NCI-H69 (cell line): Measurements from ENCODE around the gene FAM193B.
"Not testable (repeated sequence)": the region's sequence is repeated elsewhere in the genome, so short reads cannot be mapped to it uniquely, and the experiment has no call there.

Experiments used
- DNase-seq: peaks from one replicate; lab custom pipeline; 2025; lab: John Stamatoyannopoulos, UW

FAM193B gene

DNA sequence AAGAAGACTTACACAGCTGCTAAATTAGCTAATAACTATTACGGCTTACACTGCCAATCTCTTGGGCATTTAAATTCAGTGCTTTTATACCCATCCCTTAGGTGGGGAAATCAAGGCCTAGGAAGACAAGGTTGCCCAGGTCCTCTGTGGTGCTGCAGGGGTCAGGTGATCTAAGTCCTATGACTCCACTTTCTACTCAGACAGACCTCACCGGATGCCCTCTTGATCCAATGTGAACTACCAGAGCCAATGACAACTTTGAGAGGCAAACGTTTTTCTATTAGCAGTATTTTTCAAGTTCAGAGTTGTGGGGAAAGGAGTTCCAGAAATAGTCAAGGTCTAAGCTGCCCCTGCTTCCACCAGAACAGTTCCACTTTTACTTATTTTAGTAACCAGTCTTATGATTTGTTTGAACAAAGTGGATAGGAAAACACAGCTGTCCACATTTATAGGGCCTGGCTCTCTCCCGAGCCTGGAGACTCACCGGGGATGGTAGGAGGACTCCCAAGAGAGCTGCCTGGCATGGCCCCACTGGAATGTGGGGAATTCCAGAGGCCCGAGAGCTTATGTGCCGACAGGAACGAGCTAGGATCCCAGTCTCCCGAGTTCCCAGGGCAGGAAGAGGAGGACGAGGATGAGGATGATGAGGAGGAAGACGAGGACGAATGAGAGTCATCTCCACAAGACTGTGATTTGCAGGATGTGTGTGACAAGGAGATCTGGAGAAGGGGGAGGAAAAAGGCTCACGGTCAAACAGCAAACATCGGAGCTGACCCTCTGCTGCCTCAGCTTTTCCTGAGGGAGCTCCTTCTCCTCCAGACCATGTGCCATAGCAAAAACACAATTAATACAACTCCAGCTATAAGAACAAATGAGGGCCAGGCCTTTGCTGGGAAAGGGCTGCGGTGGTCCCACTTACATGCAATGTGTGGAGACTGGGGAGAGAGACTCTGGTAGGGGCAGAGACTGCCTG, 16.7 kb downstream of the FAM193B start:
- no peak for DNase-seq

DNA sequence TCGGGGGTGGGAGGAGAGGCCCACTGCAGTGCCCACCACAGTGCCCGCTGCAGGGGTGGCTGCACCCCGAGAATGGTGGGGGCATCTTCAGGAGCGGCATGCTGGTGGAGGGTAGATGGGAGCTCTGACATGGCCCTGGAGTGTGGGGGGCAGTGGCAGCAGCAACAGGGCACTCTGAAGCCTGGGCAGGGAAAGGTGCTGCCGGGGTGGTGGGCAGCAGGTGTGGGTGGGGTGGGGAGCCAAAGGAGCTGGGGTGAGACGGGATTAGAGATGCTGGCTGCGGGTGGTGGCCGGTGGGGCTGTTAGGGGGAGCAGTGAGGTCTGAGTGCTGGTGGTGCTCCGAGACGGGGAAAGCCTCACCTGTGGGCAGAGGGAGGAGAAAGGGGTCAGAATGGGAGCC, 18.0 kb downstream of the FAM193B start:
- DNase-seq: no peak

DNA sequence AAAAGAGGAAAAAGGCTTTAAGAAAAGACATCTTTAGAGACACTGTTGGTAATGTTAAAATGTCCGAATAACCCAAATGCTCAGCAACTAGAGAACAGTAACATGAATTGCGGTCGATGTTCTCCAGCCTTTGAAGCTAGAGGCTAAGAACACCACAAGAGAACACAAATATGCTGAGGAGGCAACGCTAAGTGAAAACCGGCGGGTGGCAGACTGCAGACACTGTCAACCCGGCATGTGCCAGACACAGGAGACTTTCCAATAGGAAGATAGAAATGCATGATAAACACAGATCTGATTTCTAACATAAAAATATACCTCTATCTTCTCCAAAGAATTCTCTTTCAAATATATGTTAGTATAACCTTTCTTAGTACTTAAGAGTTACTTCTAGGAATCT, 19.2 kb downstream of the FAM193B start:
- no peak for DNase-seq

DNA sequence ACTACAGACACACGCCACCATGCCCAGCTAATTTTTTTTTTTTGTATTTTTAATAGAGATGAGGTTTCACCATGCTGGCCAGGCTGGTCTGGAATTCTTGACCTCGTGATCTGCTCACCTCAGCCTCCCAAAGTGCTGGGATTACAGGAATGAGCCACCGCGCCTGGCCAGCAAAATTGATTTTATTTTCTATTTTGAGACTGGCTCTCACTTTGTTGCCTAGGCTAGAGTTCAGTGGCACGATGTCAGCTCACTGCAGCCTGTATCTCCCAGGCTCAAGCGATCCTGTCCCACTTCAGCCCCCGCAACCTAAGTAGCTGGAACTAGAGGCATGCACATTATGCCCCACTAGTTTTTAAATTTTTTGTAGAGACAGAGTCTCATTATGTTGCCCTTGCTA, 19.9 kb downstream of the FAM193B start:
- DNase-seq: not testable (repeated sequence)

DNA sequence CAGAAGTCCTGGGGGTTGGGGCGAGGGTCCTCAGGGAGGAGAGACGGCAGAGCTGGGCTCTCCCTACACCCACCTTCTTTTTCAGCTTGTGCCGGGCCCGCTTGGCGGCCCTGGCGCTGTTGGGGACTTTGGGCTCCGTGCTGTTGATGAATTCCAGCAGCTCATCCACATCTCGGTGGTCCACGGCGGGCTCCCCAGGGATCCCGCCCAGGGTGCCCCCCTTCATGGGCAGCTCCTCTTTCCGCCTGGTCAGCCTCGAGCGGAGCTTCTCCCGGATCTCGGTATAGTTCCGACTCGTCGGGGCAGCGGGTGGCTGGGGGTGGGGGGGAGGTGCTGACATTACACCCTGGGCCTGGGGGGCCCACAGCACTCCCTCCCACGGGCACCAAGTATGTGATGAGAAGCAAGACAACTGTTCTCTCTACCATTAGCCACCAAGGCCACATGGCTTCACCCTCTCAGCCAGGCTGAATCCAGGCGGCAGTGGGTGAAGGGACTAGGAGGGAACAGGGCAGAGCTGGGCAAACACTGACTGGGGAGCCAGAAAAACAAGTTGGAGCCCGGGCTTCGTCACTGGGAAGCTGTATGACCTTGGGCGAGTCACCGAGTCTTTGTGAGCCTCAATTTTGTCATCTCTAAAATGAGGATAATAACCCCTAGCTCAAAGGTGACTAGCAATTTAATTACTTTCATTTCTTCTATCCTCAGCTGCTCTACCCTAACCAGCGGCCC, 23.0 kb downstream of the FAM193B start:
- DNase-seq: no peak

DNA sequence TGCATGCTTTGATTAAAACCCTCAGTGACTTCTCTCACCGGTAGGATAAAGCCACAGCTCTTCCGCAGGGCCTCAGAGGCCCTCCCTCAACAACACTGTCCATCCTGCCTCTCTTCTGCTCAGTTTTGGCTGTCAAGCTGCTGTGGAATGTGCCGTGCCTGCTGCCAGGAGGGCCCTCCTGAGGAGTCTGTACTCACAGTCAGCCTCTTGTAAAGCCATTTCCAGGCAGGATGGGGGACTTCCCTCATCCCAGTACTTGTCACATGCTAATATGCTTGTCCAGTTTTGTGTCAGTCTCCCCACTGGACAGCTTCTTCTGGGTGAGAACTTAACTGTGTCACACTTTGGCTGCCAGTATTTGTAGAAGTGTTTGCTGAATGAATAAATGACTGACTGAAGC, 23.7 kb downstream of the FAM193B start:
- no peak for DNase-seq

DNA sequence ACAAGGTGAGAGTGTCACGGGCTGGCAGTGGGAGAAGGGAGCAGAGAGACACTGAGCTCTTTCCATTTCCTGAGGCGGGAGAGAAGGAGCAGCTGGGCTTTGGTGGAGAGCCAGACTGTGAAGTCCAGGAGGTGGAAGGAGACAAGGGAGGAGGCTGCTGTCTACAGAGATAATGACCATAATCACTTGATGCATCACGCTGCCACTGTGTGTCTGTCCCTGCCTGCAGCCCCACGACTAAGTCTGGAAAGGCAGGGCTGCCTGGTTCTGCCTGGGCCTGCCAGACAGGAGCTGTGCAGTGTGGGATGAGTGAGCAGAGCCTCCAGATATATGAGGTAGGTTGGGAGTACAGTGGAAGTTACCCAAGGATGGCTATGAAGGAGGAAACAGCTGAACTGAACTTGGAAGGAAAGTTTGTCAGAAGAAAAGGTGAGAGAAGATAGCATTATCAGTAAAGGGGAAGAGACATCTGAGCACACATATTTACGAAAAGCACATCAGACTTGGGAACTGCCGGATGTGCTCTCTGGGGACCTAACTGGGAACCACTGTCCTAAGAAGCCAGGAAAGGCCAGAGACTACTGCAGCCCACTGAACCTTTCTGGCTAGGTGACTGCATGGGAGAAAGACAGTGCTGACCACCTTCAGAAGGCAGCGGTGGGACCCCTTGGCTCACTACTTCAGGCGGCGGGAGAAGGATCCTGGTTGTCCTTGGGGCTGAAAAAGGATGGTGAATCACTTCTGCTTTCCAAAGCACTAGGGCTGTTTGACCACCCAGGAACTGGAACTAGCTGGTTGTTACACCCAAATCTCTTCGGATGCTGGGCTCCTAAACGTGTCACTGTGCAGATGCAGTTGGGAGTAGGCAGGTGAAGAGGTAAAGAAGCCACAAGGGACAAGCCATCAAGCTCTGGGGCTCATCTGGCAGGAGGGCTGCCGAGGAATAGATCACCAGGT, 24.8 kb downstream of the FAM193B start:
- no peak for DNase-seq

DNA sequence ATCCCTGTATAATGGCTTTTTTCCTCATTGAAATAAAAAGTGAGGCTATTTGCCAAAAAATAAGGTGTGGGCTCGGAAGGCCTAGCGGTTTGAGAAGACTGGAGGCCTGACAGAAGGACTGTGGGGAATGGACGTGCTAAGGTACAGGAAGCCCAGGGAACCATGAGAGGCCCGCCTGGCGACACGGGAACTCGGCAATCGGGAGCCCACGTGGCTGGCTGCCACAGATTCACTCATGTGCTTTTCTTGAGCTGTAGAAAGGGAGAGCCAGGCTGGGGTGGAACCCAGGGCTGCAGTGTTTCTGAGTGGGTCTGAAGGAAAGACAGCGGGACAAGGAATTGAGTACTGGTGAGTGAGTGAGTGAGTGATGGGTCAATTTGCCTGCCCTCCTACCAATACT, 25.7 kb downstream of the FAM193B start:
- DNase-seq: no peak

DNA sequence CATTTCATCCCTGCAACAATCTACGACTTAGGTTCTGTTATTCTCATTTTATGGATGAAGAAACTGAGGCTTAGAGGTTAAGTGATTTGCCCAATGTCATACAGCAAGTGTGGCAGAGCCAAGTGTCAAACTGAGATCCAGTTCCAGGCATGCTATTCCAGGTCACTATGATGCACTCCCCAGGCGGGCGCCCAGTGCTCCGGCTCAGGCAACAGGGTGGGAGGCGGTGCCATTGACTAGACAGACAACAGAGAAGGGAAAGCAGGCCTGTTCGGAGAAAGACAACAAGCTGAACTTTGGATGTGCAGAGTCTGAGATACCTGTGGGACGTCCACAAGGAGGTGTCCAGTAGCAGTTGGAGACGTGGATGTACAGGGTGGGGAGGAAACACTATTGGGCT, 26.8 kb downstream of the FAM193B start:
- DNase-seq: no peak

DNA sequence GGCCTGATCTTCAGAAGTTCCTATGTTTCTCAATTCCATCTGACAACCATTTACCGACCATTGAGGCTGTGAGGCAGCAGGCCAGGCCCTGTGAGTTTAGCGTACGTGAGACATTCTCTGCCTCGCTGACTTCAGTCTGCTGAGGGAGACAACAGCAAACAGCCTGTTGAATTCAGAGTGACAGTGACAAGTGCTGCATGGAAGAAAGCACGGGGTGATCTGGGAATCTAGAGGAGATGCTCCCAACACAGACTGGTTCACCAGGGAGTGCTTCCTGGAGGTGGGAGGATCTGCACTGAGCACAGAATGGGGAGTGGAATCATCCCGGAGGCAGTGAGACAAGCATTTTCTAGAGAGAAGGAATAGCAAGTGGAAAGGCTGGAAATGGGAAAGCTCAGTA, 27.6 kb downstream of the FAM193B start:
- DNase-seq: no peak

DNA sequence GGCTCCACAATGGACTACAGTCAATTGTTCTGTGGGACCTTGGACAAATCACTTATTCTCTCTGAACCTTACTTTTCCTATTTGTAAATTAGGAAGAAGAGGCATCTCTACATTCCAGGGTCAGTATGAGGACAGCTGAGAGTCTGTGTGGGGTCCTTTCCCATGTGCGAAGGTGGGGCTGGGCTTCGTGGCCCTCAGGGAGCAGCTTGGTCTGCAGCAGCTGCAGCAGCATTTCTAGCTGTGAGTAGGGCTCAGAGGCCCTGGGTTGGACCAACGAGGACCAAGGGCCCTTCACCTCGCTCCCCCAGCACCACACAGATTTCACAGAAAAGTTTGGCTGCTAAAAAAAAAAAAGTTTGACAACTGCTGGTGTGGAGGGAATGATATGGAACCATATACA, 28.2 kb downstream of the FAM193B start:
- DNase-seq: no peak

DNA sequence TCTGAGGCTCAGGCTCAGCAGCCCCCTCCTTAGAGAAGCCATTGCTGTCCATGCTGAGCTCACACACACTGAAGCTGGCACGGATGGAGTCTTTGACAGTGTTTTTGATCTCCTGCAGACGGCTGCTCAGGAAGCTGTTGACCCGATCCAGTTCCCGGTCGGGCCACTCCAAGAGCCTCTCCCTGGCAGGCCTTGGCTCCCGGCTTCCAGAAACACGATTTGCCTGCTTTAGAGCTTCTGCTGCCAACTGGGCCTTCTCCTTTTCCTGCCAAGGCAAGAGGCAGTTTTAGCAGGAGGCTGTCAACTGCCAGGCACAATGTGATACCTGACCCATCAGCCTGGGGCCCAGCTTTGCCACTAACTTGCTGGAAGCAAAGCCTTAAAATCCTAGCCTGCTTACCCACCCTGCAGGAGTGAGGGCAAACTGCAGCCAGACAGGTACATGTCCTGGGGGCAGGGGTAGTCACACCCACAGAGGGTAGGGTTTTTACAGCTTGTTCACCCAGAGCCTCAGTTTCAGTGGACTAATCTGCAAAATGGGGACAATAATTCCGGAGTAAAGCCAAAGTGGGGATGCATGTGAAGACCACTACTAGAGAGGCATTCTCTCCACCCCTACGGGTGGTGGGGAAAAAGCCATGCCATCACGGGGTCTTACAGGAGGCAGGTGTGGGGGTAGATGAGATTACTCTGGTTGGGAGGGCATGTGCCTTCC, 29.3 kb downstream of the FAM193B start:
- no peak for DNase-seq

DNA sequence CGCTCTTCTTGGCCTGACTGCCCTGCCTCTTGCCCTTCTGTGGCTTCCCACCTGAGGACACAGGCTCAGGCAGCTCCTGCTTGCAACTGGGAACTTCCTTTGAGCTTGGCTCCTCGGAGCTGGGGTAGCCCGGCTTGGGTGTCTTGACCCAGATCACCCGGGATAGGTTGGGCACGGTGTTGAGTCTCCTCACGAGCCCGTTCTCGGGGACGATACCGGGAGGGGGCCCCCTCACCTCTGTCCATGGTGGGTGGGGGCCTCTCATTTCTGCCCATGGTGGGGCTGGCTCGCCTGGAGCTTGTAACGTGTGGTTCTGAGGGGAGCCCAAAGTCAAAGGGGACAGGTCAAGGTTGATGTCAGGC, 29.8 kb downstream of the FAM193B start:
- DNase-seq: no peak

DNA sequence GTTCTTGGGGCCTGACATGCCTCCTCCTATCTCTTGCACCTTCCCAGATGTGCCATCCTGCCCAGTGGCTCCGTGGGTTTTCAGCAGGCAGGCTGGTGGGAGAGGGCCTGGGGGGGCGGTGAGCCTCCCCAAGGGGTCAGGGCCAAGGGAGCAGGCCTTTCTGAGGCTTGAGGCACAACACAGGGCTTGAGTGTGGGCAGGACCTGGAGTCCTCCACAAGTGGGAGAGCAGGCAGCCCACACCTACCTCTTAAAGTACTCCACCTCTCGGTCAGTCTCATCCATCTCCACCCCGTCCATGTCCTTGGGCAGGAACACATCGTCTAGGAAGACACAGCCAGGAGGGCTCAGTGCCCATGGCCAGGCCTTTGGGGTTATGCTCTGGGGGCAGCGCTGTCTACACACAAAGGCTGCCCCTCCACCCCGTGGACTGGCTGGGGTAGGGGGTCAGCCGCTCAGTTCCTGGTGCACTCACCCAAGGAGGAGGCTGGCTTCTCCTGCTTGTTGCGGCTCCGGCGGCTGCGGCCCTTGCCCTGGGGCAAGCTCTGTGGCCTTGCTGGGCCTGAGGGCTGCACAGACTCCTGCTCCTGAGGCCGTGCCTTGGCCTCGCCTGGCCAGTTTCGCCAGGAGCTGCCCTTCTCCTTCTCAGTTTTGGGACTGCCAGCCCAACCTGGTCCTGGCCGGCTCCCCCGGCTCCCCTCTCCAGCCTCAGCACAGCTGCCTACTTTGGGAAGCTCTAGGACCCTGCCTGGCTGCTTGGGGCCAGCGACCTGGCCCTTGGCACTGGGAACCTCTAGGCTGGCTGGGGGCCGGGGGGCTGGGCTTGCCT, 30.4 kb downstream of the FAM193B start:
- DNase-seq: no peak

DNA sequence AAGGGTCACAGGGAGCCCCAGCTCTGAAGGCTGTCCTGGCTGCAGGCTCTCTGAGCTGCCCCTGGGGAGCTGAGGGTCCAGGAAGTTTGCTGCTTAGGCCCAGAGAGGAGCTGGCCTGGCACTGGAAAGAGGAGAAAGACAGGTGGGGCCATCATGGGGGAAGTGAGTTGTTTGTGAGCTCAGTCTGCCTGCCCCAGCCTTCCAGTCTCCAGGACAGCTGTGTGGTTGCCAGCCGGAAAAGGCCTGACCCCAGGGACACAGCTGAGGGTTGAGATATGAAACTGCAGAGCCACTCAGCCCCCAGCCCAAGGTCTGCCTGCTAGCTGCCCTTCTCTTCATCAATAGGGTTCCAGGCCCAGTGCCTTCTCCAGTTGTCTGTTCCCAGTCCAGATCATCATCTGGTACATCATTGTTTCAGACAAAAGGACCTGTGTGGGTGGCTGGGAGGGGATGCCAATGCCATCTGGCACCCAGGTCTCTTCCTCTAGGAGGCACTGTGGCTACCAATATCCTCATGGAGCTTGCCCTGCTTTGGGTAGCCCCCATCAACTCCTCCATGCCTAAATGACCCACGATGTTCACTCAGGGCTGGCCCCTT, 33.3 kb downstream of the FAM193B start:
- peak; percentile 17 for DNase-seq

DNA sequence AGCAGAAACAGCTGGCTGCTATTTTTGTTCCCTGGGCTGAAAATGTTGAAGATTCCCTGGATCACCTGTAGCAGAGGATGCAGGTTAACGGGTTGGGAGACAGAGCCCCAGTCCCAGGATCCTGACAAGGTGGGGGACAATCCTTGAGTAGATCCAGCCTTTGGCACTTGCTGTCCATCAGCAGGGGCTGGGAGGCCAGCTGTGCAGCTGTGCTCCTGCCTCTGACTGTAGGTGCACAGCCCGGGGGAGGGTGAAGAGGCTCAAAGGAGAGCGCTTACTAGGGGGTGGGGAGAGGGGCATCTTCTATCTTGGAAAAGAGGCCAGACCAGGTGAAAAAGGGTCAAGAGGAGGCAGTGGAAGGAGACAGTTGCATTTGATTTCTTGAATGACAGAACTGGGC, 34.1 kb downstream of the FAM193B start:
- no peak for DNase-seq

DNA sequence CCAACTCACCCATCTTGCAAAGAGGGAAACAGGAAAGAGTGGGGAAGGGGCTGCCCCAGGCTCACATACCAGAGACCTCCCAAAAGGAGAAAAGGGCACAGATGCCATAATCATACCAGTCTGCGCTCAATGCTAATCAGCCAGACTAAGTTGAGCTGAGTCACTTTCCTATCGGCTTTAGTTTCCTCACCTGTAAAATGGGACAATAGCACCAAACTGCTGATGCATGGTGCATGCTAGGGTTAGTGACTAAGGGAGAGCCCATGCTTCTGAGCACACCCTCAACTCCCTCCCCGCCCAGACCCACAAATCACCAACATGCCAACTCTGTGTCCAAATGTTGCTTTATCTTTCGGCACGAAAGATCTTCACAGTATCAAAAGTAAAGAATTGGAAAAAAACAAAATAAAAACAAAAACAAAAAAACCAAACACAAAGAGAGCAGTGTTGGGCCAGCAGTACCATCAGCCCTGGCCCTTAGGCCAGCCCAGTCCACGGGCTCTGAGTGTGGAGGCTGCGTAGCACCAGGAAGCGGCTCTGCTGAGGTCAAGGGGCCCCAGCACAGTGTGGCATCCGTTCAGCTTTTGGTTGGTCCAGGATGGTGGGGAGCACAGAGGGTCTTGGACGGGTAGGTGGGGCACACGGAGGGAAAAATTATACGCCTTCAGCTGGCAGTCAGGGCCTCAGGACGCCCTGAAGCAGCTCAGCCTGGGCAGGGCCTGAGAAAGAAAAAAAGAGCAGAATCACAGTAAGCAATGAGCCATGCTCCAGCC, 34.7 kb downstream of the FAM193B start:
- DNase-seq: no peak

DNA sequence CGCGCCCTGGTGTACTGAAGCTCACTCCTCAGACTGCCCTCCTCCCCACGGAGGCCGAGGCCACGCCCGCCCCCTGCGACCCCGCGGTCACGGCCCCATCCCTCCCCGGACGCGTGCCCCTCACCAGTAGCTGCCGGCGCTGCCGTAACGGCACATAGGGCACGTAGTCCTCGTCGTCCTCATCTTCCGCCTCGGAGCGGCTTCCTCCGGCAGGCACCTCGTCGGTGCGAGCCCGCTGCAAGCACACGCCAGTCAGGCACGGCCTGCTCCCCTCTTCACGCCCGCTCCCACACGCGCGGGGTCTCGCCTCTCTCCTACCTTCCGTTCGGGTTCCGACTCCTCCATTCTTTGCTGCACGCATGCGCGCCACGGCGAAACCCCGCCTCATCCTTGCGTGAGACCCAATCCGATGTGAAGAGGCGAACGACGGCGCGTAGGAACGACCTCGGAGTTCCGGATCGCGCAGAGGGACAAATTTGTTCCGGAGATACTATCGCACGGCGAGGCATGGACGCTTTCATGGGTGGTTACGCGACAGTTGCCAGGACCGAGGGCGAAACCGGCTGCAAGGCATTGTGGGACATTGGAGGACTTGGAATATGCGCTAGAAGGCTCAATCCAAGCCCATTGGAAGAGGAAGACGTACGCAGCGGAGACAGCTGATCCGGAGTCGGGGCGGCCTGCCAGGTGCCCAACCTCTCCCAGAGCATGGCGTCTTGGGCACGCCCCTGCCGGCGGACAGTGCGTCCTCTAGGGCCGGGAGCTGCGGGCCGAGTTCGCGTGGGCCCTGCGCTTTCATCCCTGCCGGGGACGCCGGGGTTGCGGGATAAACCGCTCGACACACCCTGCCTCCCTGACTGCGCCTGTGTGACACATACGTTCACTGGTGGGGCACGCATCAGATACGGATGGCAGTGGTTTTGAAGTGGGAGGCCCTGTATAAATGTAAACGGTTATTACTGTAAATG, 37.5 kb downstream of the FAM193B start, which contains the start of gene DDX41:
Gene DDX41 (minus strand): TSS at position 361 of the 968 bp plus-strand sequence. CDS start 16 bp downstream, at position 345.
- peak; percentile 99 for DNase-seq
